ENCODE data around the gene NBAS. TPM values are rescaled to one million over a fixed set of nuclear protein-coding genes. Genes with fewer than 3 reads are reported as not detected.

The NBAS gene
- total RNA-seq, 1 experiment from 2014 or later, result 36.3 TPM

- in situ Hi-C loops (cut with HindIII; ENCODE audit: low pct_unique_long_range_greater_than_20kb, low sequenced_read_pairs) (no loop called here), intact Hi-C loops (cut with micrococcal nuclease; ENCODE audit: unreplicated experiment) (no loop called here)
- BruUV-seq (replicated peaks), result no TSS peak
Observed at GRCh38 chr2:15357922-15358321, 203.2 kb downstream of the NBAS start.

GRCh38 chr2:15357186-15357585, 203.9 kb downstream of the NBAS start:
- in situ Hi-C loops (cut with HindIII; ENCODE audit: low pct_unique_long_range_greater_than_20kb, low sequenced_read_pairs), result no loop called here
- DNase-seq (ENCODE audit: low read depth, low spot score) (no peak), ATAC-seq (no peak)
- Histone ChIP-seq H3K4me3 (ENCODE audit: low read depth in 2 of 2, low read length in 2 of 2) (no peak overlapping the region), H3K4me1 (ENCODE audit: control insufficient read depth, insufficient read depth, low read length) (no peaks in the 10 kb centered on the region), H3K27ac (ENCODE audit: low read length) (no peak overlapping the region), H3K27me3 (ENCODE audit: control insufficient read depth, insufficient read depth, low read length) (no peaks in the 10 kb centered on the region), H3K9me3 (ENCODE audit: control insufficient read depth, insufficient read depth, low read depth, low read length) (no peaks in the 10 kb centered on the region), H3K36me3 (ENCODE audit: control insufficient read depth, insufficient read depth, low read length) (no peaks in the 10 kb centered on the region; the same call in 1 of the 2 replicates)
- TF ChIP-seq REST (IDR thresholded peaks at IDR 0.05; ENCODE audit: insufficient read depth in 1 of 2, low read depth in 2 of 2, low read length in 1 of 2), result no peak
- no peak for TF ChIP-seq TCF7L2 (IDR thresholded peaks at IDR 0.05; ENCODE audit: low read depth, low read length)
- TF ChIP-seq POLR2AphosphoS5 (IDR thresholded peaks at IDR 0.05; ENCODE audit: low read depth, low read length), result no peak
- BruUV-seq (replicated peaks), result no TSS peak
- intact Hi-C loops (cut with micrococcal nuclease; ENCODE audit: unreplicated experiment), result no loop called here
- CTCF ChIA-PET, result no interaction called here
- POLR2A ChIA-PET, result no interaction called here

More at GRCh38 chr2:15357922-15358321, 203.2 kb downstream of the NBAS start:
- ATAC-seq, result no peak
- no peaks in the 10 kb centered on the region for H3K4me1 ChIP-seq (ENCODE audit: control insufficient read depth, insufficient read depth, low read length)
- TF ChIP-seq REST (IDR thresholded peaks at IDR 0.05; ENCODE audit: insufficient read depth in 1 of 2, low read depth in 2 of 2, low read length in 1 of 2), result no peak
- TF ChIP-seq POLR2AphosphoS5 (IDR thresholded peaks at IDR 0.05; ENCODE audit: low read depth, low read length), result no peak
- TF ChIP-seq, protein P1, sequence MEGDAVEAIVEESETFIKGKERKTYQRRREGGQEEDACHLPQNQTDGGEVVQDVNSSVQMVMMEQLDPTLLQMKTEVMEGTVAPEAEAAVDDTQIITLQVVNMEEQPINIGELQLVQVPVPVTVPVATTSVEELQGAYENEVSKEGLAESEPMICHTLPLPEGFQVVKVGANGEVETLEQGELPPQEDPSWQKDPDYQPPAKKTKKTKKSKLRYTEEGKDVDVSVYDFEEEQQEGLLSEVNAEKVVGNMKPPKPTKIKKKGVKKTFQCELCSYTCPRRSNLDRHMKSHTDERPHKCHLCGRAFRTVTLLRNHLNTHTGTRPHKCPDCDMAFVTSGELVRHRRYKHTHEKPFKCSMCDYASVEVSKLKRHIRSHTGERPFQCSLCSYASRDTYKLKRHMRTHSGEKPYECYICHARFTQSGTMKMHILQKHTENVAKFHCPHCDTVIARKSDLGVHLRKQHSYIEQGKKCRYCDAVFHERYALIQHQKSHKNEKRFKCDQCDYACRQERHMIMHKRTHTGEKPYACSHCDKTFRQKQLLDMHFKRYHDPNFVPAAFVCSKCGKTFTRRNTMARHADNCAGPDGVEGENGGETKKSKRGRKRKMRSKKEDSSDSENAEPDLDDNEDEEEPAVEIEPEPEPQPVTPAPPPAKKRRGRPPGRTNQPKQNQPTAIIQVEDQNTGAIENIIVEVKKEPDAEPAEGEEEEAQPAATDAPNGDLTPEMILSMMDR (IDR thresholded peaks at IDR 0.05), result no peak
- no peak for TF ChIP-seq TCF7L2 (IDR thresholded peaks at IDR 0.05; ENCODE audit: low read depth, low read length)
- TF ChIP-seq SIN3A (IDR thresholded peaks at IDR 0.05; ENCODE audit: borderline replicate concordance, insufficient read depth, low read depth, low read length), result no peak
- no peaks in the 10 kb centered on the region for H3K9me3 ChIP-seq (ENCODE audit: control insufficient read depth, insufficient read depth, low read depth, low read length)
- DNase-seq (ENCODE audit: low read depth, low spot score), result no peak
- H3K4me3 ChIP-seq (ENCODE audit: low read depth in 2 of 2, low read length in 2 of 2), result no peak overlapping the region
- no peak overlapping the region for H3K27ac ChIP-seq (ENCODE audit: low read length)
- ChIA-PET CTCF (no interaction called here), POLR2A (no interaction called here)
- no peaks in the 10 kb centered on the region for H3K27me3 ChIP-seq (ENCODE audit: control insufficient read depth, insufficient read depth, low read length)
- H3K36me3 ChIP-seq (ENCODE audit: control insufficient read depth, insufficient read depth, low read length), result no peaks in the 10 kb centered on the region; the same call in 1 of the 2 replicates

Data from Panc1 (cell line).